Testis (tissue), 2 donors: ENCODE results near the gene ATP6V1G3.

Experiments used
- POLR2A ChIP-seq: fragments of 450-650 bp; IDR thresholded peaks from one replicate; pipeline ENCODE4 v1.6.1; 2017; ENCODE audit warnings: antibody characterized with exemption, mild to moderate bottlenecking, moderate library complexity
- TF ChIP-seq, protein P1 (sequence below), 3 experiments: fragments of 450-650 bp in 2 of 3; fragments of 200-600 bp in 1 of 3; sonication (generic) in 1 of 3; IDR thresholded peaks; one replicate each; pipeline ENCODE4 v1.5.1; 2016 to 2019; ENCODE audit warnings: antibody characterized with exemption in 3 of 3, mild to moderate bottlenecking in 2 of 3, moderate library complexity in 1 of 3

- TF ChIP-seq, protein P1, sequence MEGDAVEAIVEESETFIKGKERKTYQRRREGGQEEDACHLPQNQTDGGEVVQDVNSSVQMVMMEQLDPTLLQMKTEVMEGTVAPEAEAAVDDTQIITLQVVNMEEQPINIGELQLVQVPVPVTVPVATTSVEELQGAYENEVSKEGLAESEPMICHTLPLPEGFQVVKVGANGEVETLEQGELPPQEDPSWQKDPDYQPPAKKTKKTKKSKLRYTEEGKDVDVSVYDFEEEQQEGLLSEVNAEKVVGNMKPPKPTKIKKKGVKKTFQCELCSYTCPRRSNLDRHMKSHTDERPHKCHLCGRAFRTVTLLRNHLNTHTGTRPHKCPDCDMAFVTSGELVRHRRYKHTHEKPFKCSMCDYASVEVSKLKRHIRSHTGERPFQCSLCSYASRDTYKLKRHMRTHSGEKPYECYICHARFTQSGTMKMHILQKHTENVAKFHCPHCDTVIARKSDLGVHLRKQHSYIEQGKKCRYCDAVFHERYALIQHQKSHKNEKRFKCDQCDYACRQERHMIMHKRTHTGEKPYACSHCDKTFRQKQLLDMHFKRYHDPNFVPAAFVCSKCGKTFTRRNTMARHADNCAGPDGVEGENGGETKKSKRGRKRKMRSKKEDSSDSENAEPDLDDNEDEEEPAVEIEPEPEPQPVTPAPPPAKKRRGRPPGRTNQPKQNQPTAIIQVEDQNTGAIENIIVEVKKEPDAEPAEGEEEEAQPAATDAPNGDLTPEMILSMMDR (IDR thresholded peaks at IDR 0.05) = no peak
- TF ChIP-seq POLR2A = no peak
These were observed 12.4 kb upstream of the ATP6V1G3 start for GRCh38 chr1:198552668-198553416.
